HG02852 (cell line): ENCODE results near the gene CCDC33.
"Not testable (repeated sequence)": the region's sequence is repeated elsewhere in the genome, so short reads cannot be mapped to it uniquely, and the experiment has no call there.

ENCODE experiments used
- ATAC-seq: cut with Tn5 transposase; IDR thresholded peaks from one replicate; pipeline ENCODE4 v1.9.1; 2021; ENCODE audit warnings: mild to moderate bottlenecking, moderate library complexity; ENCODE audit not compliant: unreplicated experiment

The CCDC33 gene

DNA sequence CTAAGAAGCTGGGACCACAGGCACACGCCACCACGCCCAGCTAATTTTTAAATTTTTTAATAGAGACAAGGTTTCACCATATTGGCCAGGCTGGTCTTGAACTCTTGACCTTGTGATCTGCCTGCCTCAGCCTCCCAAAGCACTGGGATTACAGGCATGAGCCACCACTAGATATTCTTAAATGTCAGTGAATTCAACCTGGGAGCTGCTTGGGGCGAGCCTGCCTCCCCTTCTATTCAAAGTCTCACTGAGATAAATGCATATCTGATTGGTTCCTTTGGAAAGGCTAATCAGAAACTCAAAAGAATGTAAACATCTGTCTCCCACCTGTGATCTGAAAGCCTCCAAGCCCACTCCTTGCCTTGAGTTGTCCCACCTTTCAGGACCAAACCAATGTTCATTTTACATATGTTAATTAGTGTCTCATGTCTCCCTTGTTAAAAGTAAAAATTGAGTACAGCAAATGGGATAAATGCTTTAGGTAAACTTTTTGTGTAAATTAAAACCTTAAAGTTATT, 116.3 kb downstream of the CCDC33 start:
- ATAC-seq = no peak

- ATAC-seq = not testable (repeated sequence)
Observed at GRCh38 chr15:74353992-74354391, 117.9 kb downstream of the CCDC33 start.

DNA sequence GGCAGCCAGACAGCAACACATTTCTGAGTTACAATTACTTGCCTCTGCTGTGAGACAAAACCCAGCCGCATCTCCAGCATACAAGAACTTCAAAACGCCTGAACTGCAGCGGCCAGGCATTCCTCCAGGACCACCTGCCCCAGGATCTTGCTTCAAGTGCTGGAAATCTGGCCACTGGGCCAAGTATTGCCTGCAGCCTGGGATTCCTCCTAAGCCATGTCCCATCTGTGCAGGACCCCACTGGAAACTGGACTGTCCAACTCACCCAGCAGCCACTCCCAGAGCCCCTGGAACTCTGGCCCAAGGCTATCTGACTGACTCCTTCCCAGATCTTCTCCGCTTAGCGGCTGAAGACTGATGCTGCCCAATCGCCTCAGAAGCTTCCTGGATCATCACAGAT, 119.9 kb downstream of the CCDC33 start:
- not testable (repeated sequence) for ATAC-seq

DNA sequence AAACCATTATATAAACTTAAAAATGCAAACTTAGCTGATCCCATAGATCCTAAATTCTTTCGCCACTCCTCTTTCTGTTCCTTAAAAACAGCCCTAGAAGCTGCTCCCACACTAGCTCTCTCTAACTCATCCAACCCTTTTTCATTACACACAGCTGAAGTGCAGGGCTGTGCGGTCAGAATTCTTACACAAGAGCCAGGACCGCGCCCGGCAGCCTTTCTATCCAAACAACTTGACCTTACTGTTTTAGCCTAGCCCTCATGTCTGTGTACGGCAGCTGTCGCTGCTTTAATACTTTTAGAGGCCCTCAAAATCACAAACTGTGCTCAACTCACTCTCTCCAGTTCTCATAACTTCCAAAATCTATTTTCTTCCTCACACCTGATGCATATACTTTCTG, 121.4 kb downstream of the CCDC33 start:
- ATAC-seq = not testable (repeated sequence)

DNA sequence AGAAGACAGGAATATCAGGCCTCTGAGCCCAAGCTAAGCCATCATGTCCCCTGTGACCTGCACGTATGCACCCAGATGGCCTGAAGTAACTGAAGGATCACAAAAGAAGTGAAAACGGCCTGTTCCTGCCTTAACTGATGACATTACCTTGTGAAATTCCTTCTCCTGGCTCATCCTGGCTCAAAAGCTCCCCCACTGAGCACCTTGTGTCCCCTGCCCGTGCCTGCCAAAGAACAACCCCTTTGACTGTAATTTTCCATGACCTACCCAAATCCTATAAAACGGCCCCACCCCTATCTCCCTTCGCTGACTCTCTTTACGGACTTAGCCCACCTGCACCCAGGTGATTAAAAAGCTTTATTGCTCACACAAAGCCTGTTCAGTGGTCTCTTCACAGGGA, 123.2 kb downstream of the CCDC33 start:
- ATAC-seq = not testable (repeated sequence)

- ATAC-seq = not testable (repeated sequence)
Observed at GRCh38 chr15:74360855-74361254, 124.7 kb downstream of the CCDC33 start.

DNA sequence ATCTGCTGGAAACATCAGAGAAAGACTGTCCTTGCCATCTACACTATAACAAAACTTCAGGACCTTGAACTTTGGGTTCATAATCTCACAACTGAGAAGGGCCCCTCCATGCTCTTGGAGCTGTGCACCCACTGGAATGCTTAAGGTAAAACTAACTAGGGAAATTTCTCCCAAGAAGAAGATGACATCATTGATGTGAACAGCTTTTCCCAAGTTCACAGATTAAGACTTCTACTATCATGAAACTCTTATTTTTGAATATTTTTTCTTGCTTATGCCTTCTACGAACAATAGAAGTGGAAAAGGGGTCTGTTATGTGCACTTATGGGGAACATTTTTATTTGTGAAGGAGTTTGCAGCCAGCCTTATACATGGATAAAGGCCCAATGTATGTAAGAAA, 126.4 kb downstream of the CCDC33 start:
- no peak for ATAC-seq

GRCh38 chr15:74364936-74365597, 128.9 kb downstream of the CCDC33 start:
- no peak for ATAC-seq

GRCh38 chr15:74365598-74366445, 129.7 kb downstream of the CCDC33 start:
- ATAC-seq = no peak

GRCh38 chr15:74367296-74367854, 131.2 kb downstream of the CCDC33 start, which contains the start of gene CYP11A1:
TSS of gene CYP11A1 (minus strand) at chr15:74367646. CDS start at chr15:74367585, 61 bp downstream.
- no peak for ATAC-seq

- ATAC-seq = no peak
Observed at GRCh38 chr15:74368121-74368520, 132.0 kb downstream of the CCDC33 start.

DNA sequence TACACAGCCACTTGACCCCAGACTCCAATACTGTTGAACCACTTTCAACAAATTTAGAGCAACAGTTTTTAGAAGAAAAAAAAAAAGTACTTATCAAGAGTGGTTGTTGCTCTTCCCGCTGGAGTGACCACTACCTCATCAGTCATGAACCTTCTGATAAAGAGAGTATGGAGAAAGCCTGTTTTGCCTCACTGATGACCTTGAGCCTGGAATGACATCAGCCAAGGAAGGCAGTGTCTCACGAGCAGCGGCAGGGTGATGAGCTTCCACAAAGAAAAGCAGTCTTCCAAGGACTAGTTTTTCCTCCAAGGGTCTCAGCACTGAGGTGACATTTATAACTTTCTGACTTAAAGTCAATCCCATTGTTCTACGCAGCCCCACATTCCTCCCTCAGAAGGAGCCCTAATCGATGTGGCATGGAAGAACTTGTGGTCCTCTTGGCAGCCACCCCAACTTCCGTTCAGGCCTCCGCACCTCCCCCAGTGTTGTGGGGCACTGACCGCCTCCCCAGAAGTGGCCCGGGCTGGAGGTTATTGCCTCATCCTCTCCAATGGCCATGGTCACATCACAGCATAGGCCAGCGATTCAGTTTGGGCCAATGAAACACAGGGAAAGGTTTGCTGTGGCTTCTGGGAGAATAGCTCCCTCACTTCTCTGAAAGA, 133.1 kb downstream of the CCDC33 start:
- no peak for ATAC-seq

DNA sequence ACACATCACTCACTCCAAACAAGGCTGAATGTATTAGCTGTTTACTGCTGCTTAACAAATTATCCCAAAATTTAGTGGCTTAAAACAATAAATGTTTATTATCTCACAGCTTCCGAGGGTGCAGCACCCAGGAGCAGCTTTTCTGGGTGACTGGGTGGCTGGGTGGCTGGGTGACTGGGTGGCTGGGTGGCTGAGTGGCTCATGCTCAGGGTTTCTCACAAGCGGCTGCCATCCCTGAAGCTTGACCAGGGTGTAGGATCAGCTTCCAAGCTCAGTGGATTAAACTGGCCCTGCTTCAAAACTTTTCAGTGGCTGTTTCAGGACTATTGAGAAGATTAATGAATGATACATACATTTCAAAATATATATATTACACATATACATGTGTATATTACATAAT, 133.6 kb downstream of the CCDC33 start:
- ATAC-seq = no peak

- ATAC-seq = no peak
Observed at GRCh38 chr15:74370471-74370870, 134.3 kb downstream of the CCDC33 start.

DNA sequence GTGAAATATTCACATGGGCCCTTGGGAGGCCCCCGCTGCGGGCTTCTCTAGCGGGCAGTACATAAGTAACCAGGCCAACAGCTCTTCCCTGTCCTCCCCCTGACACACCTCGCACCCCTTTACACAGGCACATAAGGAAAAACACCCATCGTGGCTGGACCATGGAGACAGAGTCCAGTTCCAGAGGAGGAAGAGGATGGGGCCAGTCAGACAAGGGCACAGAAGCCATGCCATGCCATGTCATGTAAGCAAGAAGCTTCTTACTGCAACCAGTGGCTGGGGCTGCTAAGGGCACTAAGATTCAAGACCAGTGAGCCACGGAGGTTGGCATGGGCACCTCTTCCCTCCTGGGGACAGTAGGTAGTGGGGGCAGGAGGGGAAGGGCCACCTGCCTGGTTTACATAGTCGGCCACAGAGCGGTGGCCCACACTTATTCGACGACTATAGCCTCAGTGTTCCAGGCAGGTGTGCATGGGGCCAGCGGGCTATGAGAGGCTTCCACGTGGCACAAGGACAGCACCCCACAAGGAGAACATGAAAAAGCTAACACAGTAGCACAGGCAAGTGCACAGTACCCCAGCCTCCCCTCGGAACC, 137.0 kb downstream of the CCDC33 start:
- no peak for ATAC-seq

DNA sequence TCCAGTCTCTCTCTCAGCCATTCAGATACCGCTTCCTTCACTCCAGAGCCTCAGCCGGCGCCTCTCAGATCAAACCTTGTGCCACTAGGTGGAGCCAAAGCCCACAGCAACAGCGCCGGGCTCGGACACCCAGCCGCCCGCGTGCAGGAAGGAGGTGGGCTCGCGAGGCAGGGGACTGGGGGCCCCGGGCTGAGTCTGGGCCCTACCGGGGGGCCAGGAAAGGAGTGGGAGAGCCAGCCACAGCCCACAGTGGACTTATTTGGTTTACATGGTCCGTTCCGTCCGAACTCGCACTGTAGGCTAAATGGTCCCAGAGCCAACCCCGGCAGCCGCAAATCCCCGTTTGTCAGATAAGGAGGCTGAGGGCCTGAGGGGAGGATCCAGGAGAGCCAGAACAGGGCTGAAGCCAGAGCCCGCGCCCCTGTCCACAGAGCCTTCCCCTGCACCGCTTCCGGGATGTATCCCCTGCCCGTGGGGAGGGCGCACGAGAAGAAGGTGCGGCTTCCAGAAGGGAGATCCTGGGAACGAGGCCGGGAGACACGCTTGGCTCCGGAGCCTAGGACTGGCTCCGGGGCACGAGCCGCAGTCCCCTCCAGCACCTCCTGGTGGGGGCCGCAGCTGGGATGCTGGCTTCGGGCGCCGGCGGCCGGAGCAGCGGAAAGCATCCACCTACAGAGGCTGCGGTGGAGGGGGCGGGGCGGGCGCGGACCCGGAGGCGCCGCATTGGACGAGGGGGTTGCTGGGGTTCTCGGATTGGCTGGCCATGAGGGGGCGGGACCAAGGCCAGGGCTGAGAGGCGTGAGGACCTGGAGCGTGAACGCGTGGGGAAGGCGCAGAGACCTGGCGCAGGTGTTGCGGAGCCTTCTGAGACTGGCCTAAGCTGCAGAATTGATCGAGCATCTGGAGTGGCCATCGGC, 137.9 kb downstream of the CCDC33 start:
- ATAC-seq = peak; percentile 79

GRCh38 chr15:74374648-74375302, 138.6 kb downstream of the CCDC33 start:
- ATAC-seq = no peak

DNA sequence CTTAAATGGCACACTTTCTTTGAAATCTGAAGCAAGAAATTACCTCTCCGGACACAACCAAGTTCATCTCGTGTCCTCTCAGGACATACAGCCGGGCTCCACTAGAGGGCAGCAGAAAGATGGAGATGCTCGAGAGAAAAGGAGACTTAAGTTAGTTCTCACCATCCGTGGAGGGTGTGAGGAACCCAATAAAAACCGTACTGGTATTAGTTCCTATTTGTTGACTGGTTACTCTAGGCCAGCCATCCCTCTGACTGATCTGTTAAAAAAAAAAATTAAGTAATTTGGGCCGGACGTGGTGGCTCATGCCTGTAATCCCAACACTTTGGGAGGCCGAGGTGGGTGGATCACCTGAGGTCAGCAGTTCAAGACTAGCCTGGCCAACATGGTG, 139.2 kb downstream of the CCDC33 start:
- ATAC-seq = no peak

DNA sequence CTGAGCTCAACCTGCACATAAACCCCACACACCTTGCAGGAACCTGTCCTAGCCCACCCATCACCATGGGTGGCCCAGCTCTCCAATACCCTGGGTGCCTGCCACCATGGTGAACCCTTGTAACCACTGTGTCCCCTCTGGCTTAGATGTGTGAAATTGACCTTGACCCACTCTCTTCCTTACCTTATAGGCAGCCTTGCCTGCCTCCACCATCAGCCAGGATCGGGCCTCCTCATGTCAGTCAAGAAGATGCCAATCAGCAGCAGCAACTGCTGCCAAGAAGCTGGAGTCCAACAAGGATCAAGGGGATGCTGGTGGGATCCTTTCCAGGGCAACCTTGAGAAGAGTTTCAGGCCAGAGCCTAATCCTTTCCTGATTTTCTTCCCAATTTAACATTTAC, 140.1 kb downstream of the CCDC33 start:
- ATAC-seq = no peak
